Right cardiac atrium (tissue), 5 donors: ENCODE results near the gene MEGF6. TPM values are rescaled to one million over a fixed set of nuclear protein-coding genes. Genes with fewer than 3 reads are reported as not detected.

Experiments
- ATAC-seq, 2 donors: fragments of 200-7000 bp; cut with Tn5 transposase; one replicate each; pipeline versions ENCODE4 v1.8.0 to v1.9.1; 2020; ENCODE audit warnings: moderate library complexity in 2 of 2, mild to moderate bottlenecking in 1 of 2
- DNase-seq, 3 donors: peaks; one replicate each; pipeline ENCODE4 v3.0.0-alpha.2; 2020
- H3K27ac ChIP-seq: one replicate; pipeline ENCODE4 v1.5.1; 2013; ENCODE audit warnings: mild to moderate bottlenecking, low read length, control low read depth, moderate library complexity
- H3K27me3 ChIP-seq: one replicate; pipeline ENCODE4 v1.6.1; 2013; ENCODE audit not compliant: control insufficient read depth, insufficient read depth
- H3K4me1 ChIP-seq: one replicate; pipeline ENCODE4 v1.6.1; 2013; ENCODE audit warnings: low read length; ENCODE audit not compliant: control insufficient read depth, insufficient read depth
- H3K4me3 ChIP-seq: one replicate; pipeline ENCODE4 v1.5.1; 2013; ENCODE audit warnings: low read length, control low read depth
- H3K9me3 ChIP-seq: one replicate; pipeline ENCODE4 v1.6.1; 2013; ENCODE audit warnings: low read length; ENCODE audit not compliant: control insufficient read depth
- WGBS: extraction: QIAGEN DNeasy Blood & Tissue Kit; methylation state at CpG from one replicate; pipeline ENCODE4 v1.1.7; 2013; 5-methylcytosine and 5-hydroxymethylcytosine counted together
- intact Hi-C, 4 donors: fragments of 100-400 bp; cut with DNase I; formaldehyde crosslinking; loops; one replicate each; pipeline versions ENCODE4 v1.11.0 to v1.14.0; 2022 to 2023
- long read RNA-seq, 4 donors: library from polyadenylated mRNA; unstranded; transcript quantifications; one replicate each; pipeline ENCODE4 v2.0.0, GENCODE V29; 2020 to 2021
- polyA plus RNA-seq: library from polyadenylated mRNA; stranded (reverse); fragments of 200-250 nt; gene quantifications from one replicate; pipeline ENCODE4 v1.2.3, GENCODE V29; 2013
- total RNA-seq, 4 donors: library from RNA; stranded (reverse); fragmentation: NEBNext Ultra II Directional; extraction: Animal tissue kit (Norgen Biotek cat#: 25700); gene quantifications; one replicate each; pipeline ENCODE4 v1.2.1, GENCODE V29; 2021
- donor health status: healthy with polysubstance abuse.
- donor health status: DM: no; HTN: yes; CAD: no.
- donor health status: DM: no; HTN: no; CAD: no.
- donor health status: DM: no; HTN: yes; CAD: no; lungs with severe emphysema.
- donor health status: DM: yes; HTN: yes; CAD: no.

The MEGF6 gene, protein sequence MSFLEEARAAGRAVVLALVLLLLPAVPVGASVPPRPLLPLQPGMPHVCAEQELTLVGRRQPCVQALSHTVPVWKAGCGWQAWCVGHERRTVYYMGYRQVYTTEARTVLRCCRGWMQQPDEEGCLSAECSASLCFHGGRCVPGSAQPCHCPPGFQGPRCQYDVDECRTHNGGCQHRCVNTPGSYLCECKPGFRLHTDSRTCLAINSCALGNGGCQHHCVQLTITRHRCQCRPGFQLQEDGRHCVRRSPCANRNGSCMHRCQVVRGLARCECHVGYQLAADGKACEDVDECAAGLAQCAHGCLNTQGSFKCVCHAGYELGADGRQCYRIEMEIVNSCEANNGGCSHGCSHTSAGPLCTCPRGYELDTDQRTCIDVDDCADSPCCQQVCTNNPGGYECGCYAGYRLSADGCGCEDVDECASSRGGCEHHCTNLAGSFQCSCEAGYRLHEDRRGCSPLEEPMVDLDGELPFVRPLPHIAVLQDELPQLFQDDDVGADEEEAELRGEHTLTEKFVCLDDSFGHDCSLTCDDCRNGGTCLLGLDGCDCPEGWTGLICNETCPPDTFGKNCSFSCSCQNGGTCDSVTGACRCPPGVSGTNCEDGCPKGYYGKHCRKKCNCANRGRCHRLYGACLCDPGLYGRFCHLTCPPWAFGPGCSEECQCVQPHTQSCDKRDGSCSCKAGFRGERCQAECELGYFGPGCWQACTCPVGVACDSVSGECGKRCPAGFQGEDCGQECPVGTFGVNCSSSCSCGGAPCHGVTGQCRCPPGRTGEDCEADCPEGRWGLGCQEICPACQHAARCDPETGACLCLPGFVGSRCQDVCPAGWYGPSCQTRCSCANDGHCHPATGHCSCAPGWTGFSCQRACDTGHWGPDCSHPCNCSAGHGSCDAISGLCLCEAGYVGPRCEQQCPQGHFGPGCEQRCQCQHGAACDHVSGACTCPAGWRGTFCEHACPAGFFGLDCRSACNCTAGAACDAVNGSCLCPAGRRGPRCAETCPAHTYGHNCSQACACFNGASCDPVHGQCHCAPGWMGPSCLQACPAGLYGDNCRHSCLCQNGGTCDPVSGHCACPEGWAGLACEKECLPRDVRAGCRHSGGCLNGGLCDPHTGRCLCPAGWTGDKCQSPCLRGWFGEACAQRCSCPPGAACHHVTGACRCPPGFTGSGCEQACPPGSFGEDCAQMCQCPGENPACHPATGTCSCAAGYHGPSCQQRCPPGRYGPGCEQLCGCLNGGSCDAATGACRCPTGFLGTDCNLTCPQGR (N-terminal part only)
- total RNA-seq = 10 to 100 TPM in 3 of 4 donors, 1 to 10 TPM in 1; 7.0 to 18.7 (median 13.9) TPM
- 7.2 TPM for polyA plus RNA-seq
- long read RNA-seq, donor 1, partial matches to known transcripts = 6 of 12 reads
- long read RNA-seq, donor 1, other reads (novel, unspliced or antisense) = 6 of 12 reads
- long read RNA-seq, donor 2, partial matches to known transcripts = 11 of 32 reads
- long read RNA-seq, donor 2, other reads (novel, unspliced or antisense) = 18 of 32 reads
- long read RNA-seq, donor 3, full-length matches to known transcripts = 2 of 33 reads
- long read RNA-seq, donor 3, partial matches to known transcripts = 10 of 33 reads
- long read RNA-seq, donor 3, other reads (novel, unspliced or antisense) = 21 of 33 reads
- long read RNA-seq, donor 4, partial matches to known transcripts = 3 of 14 reads
- long read RNA-seq, donor 4, other reads (novel, unspliced or antisense) = 11 of 14 reads

DNA sequence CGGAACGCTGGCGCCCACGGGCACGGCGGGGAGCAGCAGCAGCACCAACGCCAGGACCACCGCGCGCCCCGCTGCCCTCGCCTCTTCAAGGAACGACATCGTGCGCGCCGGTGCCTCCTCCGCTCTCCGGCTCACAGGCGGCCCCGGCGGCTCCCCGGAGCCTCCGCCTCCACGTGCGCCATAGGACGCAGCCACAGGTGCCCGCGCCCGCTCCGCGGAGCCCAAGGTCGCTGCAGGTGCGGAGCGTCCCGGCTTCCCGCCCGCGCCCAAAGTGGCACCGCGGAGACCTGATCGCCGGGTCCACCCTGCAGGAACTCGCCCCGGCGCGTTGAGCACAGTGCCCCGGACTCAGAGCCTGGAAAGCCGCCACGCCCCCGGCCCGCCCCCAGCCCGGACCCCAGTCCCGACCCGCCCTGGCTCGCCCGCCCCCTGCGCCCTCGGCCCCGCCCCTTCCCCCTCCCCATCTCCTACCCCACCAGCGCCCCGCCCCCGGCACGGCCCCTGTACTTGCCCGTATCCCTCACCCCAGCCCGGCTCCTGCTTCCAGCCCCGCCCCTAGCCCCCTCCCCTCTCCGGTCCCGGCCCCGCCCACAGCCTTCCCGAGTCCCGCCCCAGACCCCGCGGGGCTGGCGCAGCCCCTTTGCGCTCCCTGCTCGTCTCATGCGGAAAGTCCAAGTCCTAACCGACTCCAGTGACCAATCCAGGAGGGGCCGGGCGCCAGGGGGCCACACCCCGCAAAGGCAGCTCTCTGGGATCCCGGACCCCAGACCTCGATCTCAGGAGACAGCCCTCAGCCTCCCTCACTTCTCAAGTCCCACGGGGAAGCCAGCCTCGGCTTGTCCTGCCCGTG, at the start of gene MEGF6:
MEGF6 (minus strand) TSS at position 339 of the 850 bp plus-strand sequence; CDS start at position 99, 240 bp downstream.
- DNase-seq (peak; percentile 81 to 92 (median 87)), ATAC-seq (peak; percentile 72 to 90)
- Histone ChIP-seq H3K27ac (no peak within 1 kb of the TSS), H3K9me3 (no peaks in the 10 kb centered on the region), H3K27me3 (no peaks in the 10 kb centered on the region), H3K4me3 (peak within 1 kb of the TSS; percentile 43), H3K4me1 (no peaks in the 10 kb centered on the region)
- intact Hi-C loops = no loop called here
- WGBS = 1% methylated on average over 87 of the region's 87 CpGs

- WGBS = 70% methylated on average over 2 of the region's 2 CpGs
- H3K27me3 ChIP-seq = no peaks in the 10 kb centered on the region
- no peaks in the 10 kb centered on the region for H3K4me1 ChIP-seq
- H3K4me3 ChIP-seq = no peak overlapping the region
- DNase-seq = no peak
- H3K9me3 ChIP-seq = no peaks in the 10 kb centered on the region
- intact Hi-C loops = no loop called here
- H3K27ac ChIP-seq = no peak overlapping the region
- ATAC-seq = no peak
Observed at GRCh38 chr1:3660704-3661103, 49.4 kb upstream of the MEGF6 start.

DNA sequence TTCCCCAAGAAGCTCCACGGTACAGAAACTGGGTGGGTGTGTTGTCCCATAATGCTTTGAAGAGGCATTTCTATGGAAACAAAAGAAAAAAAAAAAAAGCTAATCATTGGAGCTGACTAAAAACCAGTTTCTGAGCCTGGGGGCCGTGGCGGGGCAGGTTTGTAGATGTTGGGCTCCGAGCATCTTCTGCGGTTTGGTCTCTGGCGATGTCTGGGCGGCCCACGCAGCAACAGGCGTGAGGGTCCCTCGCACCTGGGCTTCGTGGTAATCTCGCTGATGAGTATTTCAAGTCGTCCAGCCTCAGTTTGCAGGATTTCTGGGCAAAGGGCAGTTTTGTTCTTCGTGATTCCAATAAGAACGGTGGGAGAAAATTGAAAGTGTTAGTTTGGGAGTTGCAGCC, 47.8 kb upstream of the MEGF6 start:
- Histone ChIP-seq H3K27me3 (no peaks in the 10 kb centered on the region), H3K9me3 (no peaks in the 10 kb centered on the region), H3K4me1 (no peaks in the 10 kb centered on the region), H3K4me3 (no peak overlapping the region), H3K27ac (no peak overlapping the region)
- ATAC-seq (no peak), DNase-seq (no peak)
- intact Hi-C loops = no loop called here
- WGBS = 81% methylated on average over 15 of the region's 15 CpGs

DNA sequence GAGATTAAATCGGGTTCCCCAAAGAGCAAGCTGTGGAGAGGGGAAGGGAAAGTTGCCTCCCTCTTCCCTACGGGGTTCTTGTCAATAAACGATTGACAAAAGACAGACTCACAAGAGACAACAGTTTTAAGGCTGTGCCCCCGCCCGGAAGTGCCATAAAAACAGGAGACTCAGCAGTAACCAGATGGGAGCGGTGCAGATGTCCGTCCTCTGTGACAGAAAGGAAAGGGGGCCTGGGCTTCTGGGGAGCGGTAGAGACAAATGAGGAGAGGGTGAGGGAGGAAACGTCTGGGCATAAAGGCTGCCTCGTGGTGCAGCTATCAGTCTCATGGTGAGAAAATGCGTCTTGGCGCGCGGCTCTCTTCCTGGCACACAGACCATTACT, 46.9 kb upstream of the MEGF6 start:
- Histone ChIP-seq H3K27me3 (no peaks in the 10 kb centered on the region), H3K27ac (no peak overlapping the region), H3K4me1 (no peaks in the 10 kb centered on the region), H3K9me3 (no peaks in the 10 kb centered on the region), H3K4me3 (no peak overlapping the region)
- 58% methylated on average over 14 of the region's 14 CpGs for WGBS
- ATAC-seq (no peak), DNase-seq (peak in 1 of 3 donors; percentile 2)
- intact Hi-C loops = no loop called here

GRCh38 chr1:3657578-3658230, 46.4 kb upstream of the MEGF6 start:
- no peak for ATAC-seq
- no peak overlapping the region for H3K4me3 ChIP-seq
- no peaks in the 10 kb centered on the region for H3K27me3 ChIP-seq
- H3K27ac ChIP-seq = no peak overlapping the region
- H3K4me1 ChIP-seq = no peaks in the 10 kb centered on the region
- intact Hi-C loops = no loop called here
- no peaks in the 10 kb centered on the region for H3K9me3 ChIP-seq
- 80% methylated on average over 26 of the region's 26 CpGs for WGBS
- DNase-seq = peak in 1 of 3 donors; percentile 6

DNA sequence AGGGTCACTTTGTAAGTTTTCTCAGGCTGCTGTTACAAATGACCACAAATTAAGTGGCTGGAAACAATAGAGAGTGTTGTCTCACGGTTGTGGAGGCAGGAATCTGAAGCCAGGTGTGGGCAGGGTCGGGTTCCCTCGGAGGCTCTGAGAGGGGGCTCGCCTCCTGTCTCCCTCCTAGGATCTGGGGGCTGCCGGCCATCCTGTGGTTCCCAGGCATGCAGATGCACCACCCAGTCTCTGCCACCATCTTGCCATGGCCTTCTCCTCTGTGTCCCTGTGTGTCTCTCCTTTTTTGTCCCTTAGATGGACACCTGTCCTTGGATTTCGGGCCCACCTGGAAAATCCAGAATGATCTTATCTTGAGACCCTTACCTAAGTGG, 45.8 kb upstream of the MEGF6 start:
- DNase-seq = no peak
- H3K4me3 ChIP-seq = no peak overlapping the region
- H3K27ac ChIP-seq = no peak overlapping the region
- 80% methylated on average over 6 of the region's 6 CpGs for WGBS
- intact Hi-C loops = no loop called here
- no peaks in the 10 kb centered on the region for H3K27me3 ChIP-seq
- ATAC-seq = no peak
- no peaks in the 10 kb centered on the region for H3K4me1 ChIP-seq
- no peaks in the 10 kb centered on the region for H3K9me3 ChIP-seq

DNA sequence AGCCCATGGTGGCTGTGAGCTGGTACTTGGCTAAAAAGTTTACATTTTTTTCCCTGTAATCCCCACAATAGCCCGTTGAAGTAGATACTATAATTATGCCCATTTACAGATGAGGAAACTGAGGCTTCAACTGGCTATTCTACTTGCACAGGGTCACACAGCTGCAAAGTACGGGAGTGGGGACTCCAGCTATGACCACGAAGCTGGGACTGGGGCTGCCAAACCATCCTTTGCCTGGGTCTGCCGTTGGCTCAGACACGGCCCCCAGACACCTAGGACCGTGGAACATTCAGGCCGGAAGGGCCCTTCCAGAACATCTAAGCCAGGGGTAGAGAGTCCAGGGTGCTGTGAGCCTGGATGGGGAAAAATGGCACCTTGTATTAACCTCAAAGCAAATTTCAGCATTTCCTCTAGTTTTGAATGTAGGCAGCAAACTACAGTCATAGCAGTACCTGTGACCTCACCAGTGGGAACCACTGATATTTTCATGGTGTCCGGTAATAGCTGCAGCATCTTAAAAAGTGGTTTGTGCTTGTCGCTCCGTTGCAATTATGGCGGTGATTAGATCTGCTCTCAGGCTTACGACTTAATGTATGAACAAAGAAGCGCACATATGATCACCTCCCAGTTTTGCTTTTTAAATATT, 45.3 kb upstream of the MEGF6 start:
- Histone ChIP-seq H3K27ac (no peak overlapping the region), H3K4me3 (no peak overlapping the region), H3K27me3 (no peaks in the 10 kb centered on the region), H3K4me1 (no peaks in the 10 kb centered on the region), H3K9me3 (no peaks in the 10 kb centered on the region)
- no peak for ATAC-seq
- intact Hi-C loops = no loop called here
- WGBS = 90% methylated on average over 13 of the region's 13 CpGs
- peak in 1 of 3 donors; percentile 4 for DNase-seq

GRCh38 chr1:3654549-3655281, 43.4 kb upstream of the MEGF6 start:
- ATAC-seq (peak; percentile 34 to 58), DNase-seq (peak in 2 of 3 donors; percentile 8 to 64)
- no peak overlapping the region for H3K4me3 ChIP-seq
- no peak overlapping the region for H3K27ac ChIP-seq
- H3K9me3 ChIP-seq = no peaks in the 10 kb centered on the region
- intact Hi-C loops = no loop called here
- H3K27me3 ChIP-seq = no peaks in the 10 kb centered on the region
- H3K4me1 ChIP-seq = no peaks in the 10 kb centered on the region
- WGBS = 69% methylated on average over 22 of the region's 22 CpGs

- Histone ChIP-seq H3K4me1 (no peaks in the 10 kb centered on the region), H3K27ac (no peak overlapping the region), H3K4me3 (no peak overlapping the region), H3K9me3 (no peaks in the 10 kb centered on the region), H3K27me3 (no peaks in the 10 kb centered on the region)
- intact Hi-C loops = no loop called here
- 46% methylated on average over 10 of the region's 10 CpGs for WGBS
- ATAC-seq (no peak), DNase-seq (no peak)
Observed at GRCh38 chr1:3653286-3653618, 41.9 kb upstream of the MEGF6 start.
